Measurements from ENCODE around the gene NUP58. TPM values are rescaled to one million over a fixed set of nuclear protein-coding genes. Genes with fewer than 3 reads are reported as not detected.

The NUP58 gene
- total RNA-seq, 2 donors from 2014 or later, result 40.7 to 52.4 TPM

GRCh38 chr13:25266706-25267105 lies 34.7 kb upstream of the NUP58 start:
- DNase-seq, result no peak
- H3K27ac ChIP-seq, result no peak overlapping the region
- no peaks in the 10 kb centered on the region for H3K4me1 ChIP-seq
- H3K27me3 ChIP-seq, result no peaks in the 10 kb centered on the region
- H3K36me3 ChIP-seq, result no peaks in the 10 kb centered on the region
- no peak for TF ChIP-seq CTCF (IDR thresholded peaks at IDR 0.05)
- no peaks in the 10 kb centered on the region for H3K9me3 ChIP-seq
- no peak overlapping the region for H3K4me3 ChIP-seq
- no peak overlapping the region for H3K9ac ChIP-seq (ENCODE audit: low read depth in 2 of 2, low read length in 2 of 2)
- intact Hi-C loops (cut with DNase I), result no loop called here

GRCh38 chr13:25267715-25268114 lies 33.7 kb upstream of the NUP58 start:
- intact Hi-C loops (cut with DNase I), result no loop called here
- H3K9ac ChIP-seq (ENCODE audit: low read depth in 2 of 2, low read length in 2 of 2), result no peak overlapping the region
- TF ChIP-seq CTCF (IDR thresholded peaks at IDR 0.05), result no peak
- H3K4me1 ChIP-seq, result no peaks in the 10 kb centered on the region
- no peaks in the 10 kb centered on the region for H3K36me3 ChIP-seq
- no peaks in the 10 kb centered on the region for H3K9me3 ChIP-seq
- no peak for DNase-seq
- H3K4me3 ChIP-seq, result no peak overlapping the region
- H3K27ac ChIP-seq, result no peak overlapping the region
- no peaks in the 10 kb centered on the region for H3K27me3 ChIP-seq

- H3K4me1 ChIP-seq, result no peaks in the 10 kb centered on the region
- no peak for TF ChIP-seq CTCF (IDR thresholded peaks at IDR 0.05)
- no peak overlapping the region for H3K4me3 ChIP-seq
- H3K27ac ChIP-seq, result no peak overlapping the region
- no peak for DNase-seq
- no peaks in the 10 kb centered on the region for H3K36me3 ChIP-seq
- H3K9me3 ChIP-seq, result no peaks in the 10 kb centered on the region
- intact Hi-C loops (cut with DNase I), result no loop called here
- no peaks in the 10 kb centered on the region for H3K27me3 ChIP-seq
- H3K9ac ChIP-seq (ENCODE audit: low read depth in 2 of 2, low read length in 2 of 2), result no peak overlapping the region
Observed at GRCh38 chr13:25268561-25268960, 32.9 kb upstream of the NUP58 start.

GRCh38 chr13:25276748-25277147 lies 24.7 kb upstream of the NUP58 start:
- no peak for DNase-seq
- Histone ChIP-seq H3K4me3 (no peak overlapping the region), H3K36me3 (no peaks in the 10 kb centered on the region), H3K27me3 (no peaks in the 10 kb centered on the region), H3K27ac (no peak overlapping the region), H3K9me3 (no peaks in the 10 kb centered on the region), H3K4me1 (no peaks in the 10 kb centered on the region), H3K9ac (ENCODE audit: low read depth in 2 of 2, low read length in 2 of 2) (no peak overlapping the region)
- no peak for TF ChIP-seq CTCF (IDR thresholded peaks at IDR 0.05)
- intact Hi-C loops (cut with DNase I), result no loop called here

- TF ChIP-seq CTCF (IDR thresholded peaks at IDR 0.05), result no peak
Observed at GRCh38 chr13:25280396-25280795, 21.0 kb upstream of the NUP58 start.

More at GRCh38 chr13:25280396-25280795, 21.0 kb upstream of the NUP58 start:
- intact Hi-C loops (cut with DNase I), result no loop called here
- no peaks in the 10 kb centered on the region for H3K27me3 ChIP-seq
- H3K9me3 ChIP-seq, result no peaks in the 10 kb centered on the region
- no peak overlapping the region for H3K27ac ChIP-seq
- no peaks in the 10 kb centered on the region for H3K36me3 ChIP-seq
- H3K4me3 ChIP-seq, result no peak overlapping the region
- no peak for DNase-seq
- H3K4me1 ChIP-seq, result peaks cover 6% of the 10 kb centered on the region
- no peak overlapping the region for H3K9ac ChIP-seq (ENCODE audit: low read depth in 2 of 2, low read length in 2 of 2)
